ENCODE measurements around the gene SLC1A4. TPM values are rescaled to one million over a fixed set of nuclear protein-coding genes. Genes with fewer than 3 reads are reported as not detected.

SLC1A4 gene
- total RNA-seq, 6 donors from 2014 or later, result 5.2 to 15.2 (median 9.7) TPM

- 26 to 27% methylated on average over 1 of the region's 1 CpG for WGBS, 2 donors
- H3K4me1 ChIP-seq, result peaks cover 0 to 4% (median 2%) of the 10 kb centered on the region in 4 donors
- ATAC-seq (ENCODE audit: low FRiP score in 2 of 2), result no peak
These were observed 9.0 kb upstream of the SLC1A4 start for GRCh38 chr2:64980183-64980582.

GRCh38 chr2:64982311-64982857 is 6.8 kb upstream of the SLC1A4 start:
- Histone ChIP-seq H3K9me3 (no peaks in the 10 kb centered on the region), H3K4me1 (peaks cover 0 to 5% (median 3%) of the 10 kb centered on the region in 4 donors), H3K27ac (no peak overlapping the region), H3K4me3 (no peak overlapping the region), H3K27me3 (no peaks in the 10 kb centered on the region), H3K36me3 (no peaks in the 10 kb centered on the region)
- DNase-seq (no peak), ATAC-seq (ENCODE audit: low FRiP score in 2 of 2) (no peak)
- no peak for TF ChIP-seq CTCF (IDR thresholded peaks at IDR 0.05)
- no peak for TF ChIP-seq POLR2AphosphoS5 (IDR thresholded peaks at IDR 0.05)
- TF ChIP-seq POLR2A (IDR thresholded peaks at IDR 0.05), result no peak
- no peak for TF ChIP-seq EP300 (IDR thresholded peaks at IDR 0.05)
- 63 to 71% methylated on average over 2 of the region's 2 CpGs for WGBS, 2 donors

More at GRCh38 chr2:64980183-64980582, 9.0 kb upstream of the SLC1A4 start:
- Histone ChIP-seq H3K27ac (no peak overlapping the region), H3K4me3 (no peak overlapping the region), H3K36me3 (no peaks in the 10 kb centered on the region), H3K9me3 (no peaks in the 10 kb centered on the region), H3K27me3 (no peaks in the 10 kb centered on the region)
- DNase-seq, result no peak
- TF ChIP-seq POLR2A (IDR thresholded peaks at IDR 0.05) (no peak), CTCF (IDR thresholded peaks at IDR 0.05) (no peak), EP300 (IDR thresholded peaks at IDR 0.05) (no peak), POLR2AphosphoS5 (IDR thresholded peaks at IDR 0.05) (no peak)

GRCh38 chr2:64982932-64983331 is 6.3 kb upstream of the SLC1A4 start:
- Histone ChIP-seq H3K4me1 (peaks cover 0 to 10% (median 7%) of the 10 kb centered on the region in 4 donors), H3K27ac (no peak overlapping the region), H3K36me3 (no peaks in the 10 kb centered on the region), H3K9me3 (no peaks in the 10 kb centered on the region), H3K27me3 (no peaks in the 10 kb centered on the region), H3K4me3 (no peak overlapping the region)
- DNase-seq (no peak), ATAC-seq (ENCODE audit: low FRiP score in 2 of 2) (no peak)
- TF ChIP-seq POLR2AphosphoS5 (IDR thresholded peaks at IDR 0.05) (no peak), EP300 (IDR thresholded peaks at IDR 0.05) (no peak), POLR2A (IDR thresholded peaks at IDR 0.05) (no peak), CTCF (IDR thresholded peaks at IDR 0.05) (no peak)
- WGBS, 2 donors, result 90 to 97% methylated on average over 2 of the region's 2 CpGs

- no peak overlapping the region for H3K27ac ChIP-seq
- WGBS, 2 donors, result 85 to 87% methylated on average over 7 of the region's 7 CpGs
- DNase-seq, result no peak
These were observed 3.8 kb upstream of the SLC1A4 start for GRCh38 chr2:64985447-64985846.

More at GRCh38 chr2:64985447-64985846, 3.8 kb upstream of the SLC1A4 start:
- no peak for TF ChIP-seq CTCF (IDR thresholded peaks at IDR 0.05)
- no peak for TF ChIP-seq POLR2AphosphoS5 (IDR thresholded peaks at IDR 0.05)
- TF ChIP-seq POLR2A (IDR thresholded peaks at IDR 0.05), result no peak
- no peak for TF ChIP-seq EP300 (IDR thresholded peaks at IDR 0.05)
- no peaks in the 10 kb centered on the region for H3K27me3 ChIP-seq
- H3K36me3 ChIP-seq, result no peaks in the 10 kb centered on the region
- peaks cover 12 to 21% (median 15%) of the 10 kb centered on the region in 4 donors for H3K4me1 ChIP-seq
- no peak for ATAC-seq (ENCODE audit: low FRiP score in 2 of 2)
- H3K9me3 ChIP-seq, result no peaks in the 10 kb centered on the region
- H3K4me3 ChIP-seq, result no peak overlapping the region
